B cell (primary cell): Measurements from ENCODE around the gene HAND2. TPM values are rescaled to one million over a fixed set of nuclear protein-coding genes. Genes with fewer than 3 reads are reported as not detected.

Experiments
- ATAC-seq: fragments of 200-7000 bp; cut with Tn5 transposase; one replicate; pipeline ENCODE4 v1.10.0; 2021; ENCODE audit warnings: low read depth, mild to moderate bottlenecking, moderate number of reproducible peaks, moderate library complexity
- CTCF ChIA-PET: fragments of 350-600 bp; sonication (Branson Sonifier 250); formaldehyde crosslinking; loops from one replicate; lab custom pipeline; 2021; ENCODE audit warnings: antibody characterized with exemption, inconsistent platforms; lab: Charles Lee
- POLR2A ChIA-PET: fragments of 350-600 bp; sonication (Branson Sonifier 250); formaldehyde crosslinking; loops from one replicate; lab custom pipeline; 2021; ENCODE audit warnings: antibody characterized with exemption; lab: Charles Lee
- DNase-seq: peaks from one replicate; pipeline ENCODE4 v3.0.0; 2013
- H2AFZ ChIP-seq: 2 replicates; pipeline ENCODE4 v1.6.1; 2012; ENCODE audit warnings: mild to moderate bottlenecking, low read depth, low read length; ENCODE audit not compliant: insufficient read depth, poor library complexity, severe bottlenecking
- H3K27ac ChIP-seq, 2 donors: 1 replicate in 1 of 2; 2 replicates in 1 of 2; pipeline ENCODE4 v1.5.1; 2012 to 2013; ENCODE audit warnings: low read length in 2 of 2, mild to moderate bottlenecking in 2 of 2, moderate library complexity in 1 of 2
- H3K27me3 ChIP-seq, 4 experiments: fragments of 200-600 bp in 1 of 4; sonication (generic) in 1 of 4; replicated peaks in 1 of 4; 1 replicate in 2 of 4; 2 replicates in 2 of 4; pipeline versions ENCODE4 v1.6.1 to v1.7.0; 2013 to 2016; ENCODE audit warnings: low read length in 3 of 4, mild to moderate bottlenecking in 2 of 4, mixed read lengths in 1 of 4, moderate library complexity in 1 of 4; ENCODE audit not compliant: insufficient read depth in 4 of 4, control insufficient read depth in 3 of 4; ENCODE audit errors: control extremely low read depth in 1 of 4
- H3K36me3 ChIP-seq, 2 experiments: replicated peaks in 1 of 2; 1 replicate in 1 of 2; 2 replicates in 1 of 2; pipeline versions ENCODE4 v1.6.1 to v1.7.1; 2013; ENCODE audit warnings: low read length in 1 of 2; ENCODE audit not compliant: insufficient read depth in 2 of 2, control insufficient read depth in 1 of 2; ENCODE audit errors: control extremely low read depth in 1 of 2, extremely low read depth in 1 of 2
- H3K4me1 ChIP-seq, 2 donors: fragments of 200-600 bp in 1 of 2; sonication (generic) in 1 of 2; 1 replicate in 1 of 2; 2 replicates in 1 of 2; pipeline versions ENCODE4 v1.5.1 to v1.6.1; 2013 to 2017; ENCODE audit warnings: low read length in 2 of 2; ENCODE audit not compliant: control insufficient read depth in 2 of 2, insufficient read depth in 2 of 2
- H3K4me2 ChIP-seq: replicated peaks from 2 replicates; pipeline ENCODE3; 2012; ENCODE audit warnings: mild to moderate bottlenecking, low read depth, low read length; ENCODE audit not compliant: poor library complexity, severe bottlenecking
- H3K4me3 ChIP-seq, 5 experiments: fragments of 200-600 bp in 1 of 5; sonication (generic) in 1 of 5; 1 replicate in 3 of 5; 2 replicates in 2 of 5; pipeline versions ENCODE4 v1.5.1 to v1.7.0; 2011 to 2016; ENCODE audit warnings: low read length in 4 of 5, mild to moderate bottlenecking in 4 of 5, low read depth in 2 of 5, control low read depth in 1 of 5, moderate library complexity in 1 of 5; ENCODE audit not compliant: insufficient read depth in 1 of 5; ENCODE audit errors: control extremely low read depth in 1 of 5, extremely low read depth in 1 of 5
- H3K79me2 ChIP-seq: fragments of 200-600 bp; sonication (generic); one replicate; pipeline ENCODE4 v1.6.0; 2016; ENCODE audit warnings: low read length; ENCODE audit not compliant: control insufficient read depth, insufficient read depth
- H3K9ac ChIP-seq: fragments of 200-600 bp; sonication (generic); 2 replicates; pipeline ENCODE4 v1.6.1; 2017; ENCODE audit warnings: mild to moderate bottlenecking, low read length, moderate library complexity
- H3K9me3 ChIP-seq, 3 donors: one replicate each; pipeline versions ENCODE4 v1.6.1 to v1.7.1; 2013; ENCODE audit warnings: low read length in 2 of 3; ENCODE audit not compliant: control insufficient read depth in 2 of 3, insufficient read depth in 1 of 3; ENCODE audit errors: control extremely low read depth in 1 of 3
- H4K20me1 ChIP-seq: 2 replicates; pipeline ENCODE4 v1.6.0; 2012; ENCODE audit warnings: mild to moderate bottlenecking, low read length; ENCODE audit not compliant: insufficient read depth, control insufficient read depth, poor library complexity, severe bottlenecking
- H3K27ac Mint-ChIP-seq: one replicate; pipeline ENCODE4 v1.8.0; 2021; ENCODE audit warnings: mixed read lengths
- H3K27me3 Mint-ChIP-seq: one replicate; pipeline ENCODE4 v1.8.0; 2021; ENCODE audit warnings: mixed read lengths
- H3K4me1 Mint-ChIP-seq: one replicate; pipeline ENCODE4 v1.8.0; 2021; ENCODE audit warnings: mixed read lengths
- H3K4me3 Mint-ChIP-seq: one replicate; pipeline ENCODE4 v1.8.0; 2021; ENCODE audit warnings: mixed read lengths
- H3K9me3 Mint-ChIP-seq: one replicate; pipeline ENCODE4 v1.8.0; 2022; ENCODE audit warnings: mixed read lengths; ENCODE audit not compliant: insufficient read depth
- EZH2 ChIP-seq: IDR thresholded peaks from 2 replicates; pipeline ENCODE4 v1.6.1; 2012; ENCODE audit warnings: borderline replicate concordance, low read depth, mild to moderate bottlenecking, moderate library complexity, low read length; ENCODE audit not compliant: insufficient read depth, poor library complexity, severe bottlenecking
- WGBS: methylation state at CpG from one replicate; pipeline ENCODE4 v1.1.5; 2013; ENCODE audit warnings: missing lambda C conversion rate; ENCODE audit not compliant: insufficient coverage; 5-methylcytosine and 5-hydroxymethylcytosine counted together
- intact Hi-C: fragments of 100-400 bp; cut with micrococcal nuclease; formaldehyde crosslinking; loops from one replicate; pipeline ENCODE4 v1.10.0; 2022
- polyA plus RNA-seq: library from polyadenylated mRNA; depleted of rRNA; stranded (reverse); fragments of >200 nt; gene quantifications from 2 replicates; pipeline ENCODE4 v1.2.3, GENCODE V29; 2012
- total RNA-seq, 2 donors: library from RNA; stranded (reverse); fragments of 120-200 nt in 1 of 2; gene quantifications; 1 replicate in 1 of 2; 2 replicates in 1 of 2; pipeline versions ENCODE4 v1.2.3 to v1.2.4, GENCODE V29; 2013 to 2022
- TF ChIP-seq, protein P1 (sequence below): fragments of 200-600 bp; IDR thresholded peaks from one replicate; pipeline ENCODE4 v1.8.0; 2022; ENCODE audit warnings: antibody characterized with exemption, mild to moderate bottlenecking

The HAND2 gene
- total and polyA plus RNA-seq, 2 donors (not counting 1 experiment from before 2014, with no cell fraction given), result not detected

DNA sequence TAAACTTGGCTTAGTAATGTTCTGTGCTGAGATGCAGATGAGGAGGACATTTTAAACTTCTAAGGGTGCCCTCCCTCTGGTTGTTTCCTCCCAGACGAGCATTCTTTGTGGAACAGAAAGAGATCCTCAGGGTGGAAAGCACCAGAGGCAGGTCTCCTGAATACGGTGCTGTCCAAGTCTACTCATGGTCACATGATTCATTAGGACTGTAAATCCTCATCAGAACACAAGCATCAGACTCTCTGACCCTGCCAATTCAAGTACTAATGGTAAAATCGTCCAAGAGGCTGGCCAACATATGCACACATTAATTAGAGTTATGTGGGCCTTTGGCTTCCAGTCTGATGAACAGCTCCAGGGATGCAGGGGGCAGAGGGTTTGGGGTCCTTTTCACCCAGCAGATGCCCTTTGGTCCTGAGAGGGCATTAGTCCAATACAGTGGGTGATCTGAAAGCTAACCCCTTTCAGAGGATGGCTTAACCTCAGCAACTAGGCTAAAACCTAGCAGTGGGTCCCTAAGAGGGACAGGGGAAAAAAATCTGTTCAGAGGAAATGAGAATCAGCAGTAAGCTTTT lies 18.2 kb downstream of the HAND2 start:
- ChIA-PET CTCF (no interaction called here), POLR2A (no interaction called here)
- H3K4me1 Mint-ChIP-seq, result peaks cover 27% of the 10 kb centered on the region
- H3K27ac ChIP-seq, result no peak overlapping the region
- H3K9ac ChIP-seq, result no peak overlapping the region
- H3K9me3 ChIP-seq, result peaks cover 5 to 49% (median 9%) of the 10 kb centered on the region in 3 donors
- intact Hi-C loops, result no loop called here
- no peaks in the 10 kb centered on the region for H3K36me3 ChIP-seq
- TF ChIP-seq, protein P1, sequence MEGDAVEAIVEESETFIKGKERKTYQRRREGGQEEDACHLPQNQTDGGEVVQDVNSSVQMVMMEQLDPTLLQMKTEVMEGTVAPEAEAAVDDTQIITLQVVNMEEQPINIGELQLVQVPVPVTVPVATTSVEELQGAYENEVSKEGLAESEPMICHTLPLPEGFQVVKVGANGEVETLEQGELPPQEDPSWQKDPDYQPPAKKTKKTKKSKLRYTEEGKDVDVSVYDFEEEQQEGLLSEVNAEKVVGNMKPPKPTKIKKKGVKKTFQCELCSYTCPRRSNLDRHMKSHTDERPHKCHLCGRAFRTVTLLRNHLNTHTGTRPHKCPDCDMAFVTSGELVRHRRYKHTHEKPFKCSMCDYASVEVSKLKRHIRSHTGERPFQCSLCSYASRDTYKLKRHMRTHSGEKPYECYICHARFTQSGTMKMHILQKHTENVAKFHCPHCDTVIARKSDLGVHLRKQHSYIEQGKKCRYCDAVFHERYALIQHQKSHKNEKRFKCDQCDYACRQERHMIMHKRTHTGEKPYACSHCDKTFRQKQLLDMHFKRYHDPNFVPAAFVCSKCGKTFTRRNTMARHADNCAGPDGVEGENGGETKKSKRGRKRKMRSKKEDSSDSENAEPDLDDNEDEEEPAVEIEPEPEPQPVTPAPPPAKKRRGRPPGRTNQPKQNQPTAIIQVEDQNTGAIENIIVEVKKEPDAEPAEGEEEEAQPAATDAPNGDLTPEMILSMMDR, result no peak
- TF ChIP-seq EZH2, result no peak
- no peaks in the 10 kb centered on the region for H3K79me2 ChIP-seq
- H3K4me3 ChIP-seq, result no peak overlapping the region
- no peak overlapping the region for H2AFZ ChIP-seq
- WGBS, result 13% methylated on average over 1 of the region's 3 CpGs
- no peaks in the 10 kb centered on the region for H3K9me3 Mint-ChIP-seq
- H3K4me2 ChIP-seq, result no peak overlapping the region
- no peak for DNase-seq
- no peak overlapping the region for H3K4me3 Mint-ChIP-seq
- no peaks in the 10 kb centered on the region for H4K20me1 ChIP-seq
- peaks cover 26 to 27% of the 10 kb centered on the region in 2 donors for H3K4me1 ChIP-seq
- ATAC-seq, result no peak
- peaks cover 74% of the 10 kb centered on the region for H3K27me3 Mint-ChIP-seq
- H3K27me3 ChIP-seq, result peaks cover 0 to 77% (median 64%) of the 10 kb centered on the region in 4 experiments
- H3K27ac Mint-ChIP-seq, result no peak overlapping the region
